Purkinje cell (primary cell): ENCODE results near the gene HDHD5. TPM values are rescaled to one million over a fixed set of nuclear protein-coding genes. Genes with fewer than 3 reads are reported as not detected.

ENCODE experiments used
- polyA plus RNA-seq: library from polyadenylated mRNA; unstranded; fragments of >200 nt; fragmentation: Nextera tagmentation; gene quantifications from 2 replicates; pipeline ENCODE4 v1.2.1, GENCODE V29; 2014

Gene HDHD5
- 8.2 and 18.6 TPM in 2 replicates for polyA plus RNA-seq

DNA sequence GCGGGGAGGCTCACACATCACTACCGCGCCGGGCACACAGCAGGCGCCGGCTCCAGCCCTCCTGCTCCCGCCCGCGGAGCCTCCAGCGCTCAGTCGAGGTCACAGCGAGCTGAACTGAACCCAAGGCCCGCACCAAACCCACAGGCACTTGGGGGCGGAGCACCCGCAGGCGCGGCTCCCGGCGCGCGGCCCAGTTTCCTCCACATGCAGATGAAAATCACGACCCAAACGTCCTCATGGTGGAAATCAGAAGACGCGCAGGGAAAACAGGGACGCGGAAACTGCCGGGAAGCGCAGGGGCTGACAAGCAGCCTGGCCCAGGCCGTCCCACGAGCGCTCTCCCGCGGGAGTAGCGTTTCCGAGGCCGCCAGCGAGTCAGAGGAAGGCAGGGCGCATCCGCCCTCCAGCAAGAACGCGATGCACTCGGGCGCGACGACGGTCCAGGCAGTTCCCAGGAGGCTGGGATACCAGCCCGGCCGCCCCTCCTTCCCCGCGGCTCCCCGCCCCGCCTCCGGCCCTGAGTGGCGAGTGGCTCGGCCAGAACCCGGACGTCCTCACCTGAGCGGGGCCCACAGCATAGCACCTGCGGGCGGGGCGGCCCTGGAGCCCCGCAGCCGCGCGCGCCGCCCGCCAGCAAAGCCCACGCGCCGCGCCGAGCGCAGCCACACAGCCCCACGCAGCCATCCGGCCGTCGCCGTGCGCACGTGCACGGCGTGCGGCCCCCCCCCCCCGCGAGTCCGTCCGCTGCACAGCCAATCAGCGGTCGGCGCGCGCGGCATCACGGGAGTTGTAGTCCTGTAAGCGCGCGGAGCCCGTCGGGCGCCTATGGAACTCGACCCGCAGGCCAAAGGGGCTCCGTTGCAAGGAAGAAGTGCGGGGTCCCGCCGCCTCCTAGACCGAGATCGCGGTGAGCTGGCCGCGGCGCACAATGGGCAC lies at the start of gene HDHD5:
Gene HDHD5, minus strand, starts transcription at position 710 of the 936 bp plus-strand sequence. Its CDS starts 26 bp downstream, at position 684.

DNA sequence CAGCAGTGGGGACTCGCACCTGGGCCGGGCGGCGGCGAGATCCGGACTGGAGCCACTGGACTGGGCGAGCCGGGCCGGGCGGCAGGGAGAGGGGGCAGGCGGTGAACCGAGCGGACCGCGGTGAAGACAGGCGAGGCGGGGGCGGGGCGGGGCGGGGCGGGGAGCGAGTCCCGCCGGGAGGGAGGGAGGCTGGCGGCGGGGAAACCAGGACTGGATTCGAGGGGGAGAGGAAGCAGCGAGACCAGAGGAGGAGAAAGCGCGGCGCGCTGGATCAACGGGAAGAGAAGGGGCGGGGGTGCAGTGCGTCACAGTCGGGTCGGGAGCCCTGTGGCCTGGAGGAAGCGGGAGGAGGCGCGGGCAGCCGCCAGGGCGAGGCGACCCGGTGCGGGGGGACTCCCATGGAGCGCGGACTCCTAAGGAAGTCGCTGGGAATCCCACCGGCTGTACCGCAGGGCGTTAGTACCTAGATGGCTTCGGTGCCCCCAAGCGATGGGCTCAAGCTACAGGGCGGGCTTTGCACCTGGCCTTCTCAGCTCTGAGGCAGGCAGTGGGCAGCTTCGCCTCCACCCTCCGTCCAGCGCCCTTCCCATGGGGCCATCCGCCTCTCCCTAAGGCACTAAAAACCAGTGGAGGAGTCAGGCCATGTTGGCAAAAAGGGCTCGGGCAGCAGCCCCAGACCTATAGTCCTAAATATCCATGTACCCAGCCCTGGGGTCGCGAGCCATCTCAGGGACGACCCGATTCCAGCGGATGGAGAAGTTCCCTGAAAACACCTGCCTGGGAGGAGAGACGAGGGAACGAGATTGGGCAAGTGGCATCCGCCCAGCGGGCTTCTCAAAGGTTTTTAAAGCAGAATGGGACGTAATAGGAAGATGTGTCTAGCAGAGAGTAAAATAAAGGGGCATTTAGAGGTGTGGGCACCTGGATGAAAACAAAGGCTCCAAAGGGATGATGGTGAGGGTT lies 37.6 kb downstream of the HDHD5 start, which contains the start of gene TMEM121B:
Gene TMEM121B, minus strand, starts transcription at position 128 of the 963 bp plus-strand sequence. CDS start 233 bp downstream, outside the sequence.

Other genes with a start within 250 kb of the HDHD5 start
- not detected in 2 replicates for gene GAB4, start 151.1 kb downstream of the HDHD5 start, polyA plus RNA-seq
- 0.26 TPM in 1 of 2 replicates, not detected in the other for gene IL17RA, start 74.3 kb downstream of the HDHD5 start, polyA plus RNA-seq
- gene TMEM121B, start 37.9 kb downstream of the HDHD5 start, polyA plus RNA-seq = 0.10 and 3.7 TPM in 2 replicates
- gene ADA2, start 60.2 kb upstream of the HDHD5 start, polyA plus RNA-seq = 0.42 and 0.56 TPM in 2 replicates
- 0.11 and 0.75 TPM in 2 replicates for gene CECR2, start 210.2 kb upstream of the HDHD5 start, polyA plus RNA-seq